WTC11 (cell line): ENCODE results near the gene PGM2. TPM values are rescaled to one million over a fixed set of nuclear protein-coding genes. Genes with fewer than 3 reads are reported as not detected.

Source experiments
- ATAC-seq: fragments of 200-7000 bp; cut with Tn5 transposase; 2 replicates; pipeline ENCODE4 v1.10.0; 2021; ENCODE audit warnings: mild to moderate bottlenecking, moderate library complexity
- CTCF ChIA-PET: fragments of 300-600 bp; sonication (Branson Sonifier 250); formaldehyde crosslinking; loops from one replicate; lab custom pipeline; 2021; ENCODE audit warnings: antibody characterized with exemption; lab: Charles Lee
- POLR2A ChIA-PET: fragments of 350-600 bp; sonication (Branson Sonifier 250); formaldehyde crosslinking; loops from one replicate; lab custom pipeline; 2021; ENCODE audit warnings: antibody characterized with exemption; lab: Charles Lee
- DNase-seq: peaks from one replicate; pipeline ENCODE4 v3.0.0; 2021; ENCODE audit warnings: low spot score
- H3K27ac Mint-ChIP-seq: 2 replicates; pipeline ENCODE4 v1.8.0; 2021; ENCODE audit warnings: mixed read lengths
- H3K27me3 Mint-ChIP-seq: 2 replicates; pipeline ENCODE4 v1.8.0; 2021; ENCODE audit warnings: low read depth, mild to moderate bottlenecking, moderate library complexity, mixed read lengths
- H3K36me3 Mint-ChIP-seq: 2 replicates; pipeline ENCODE4 v1.8.0; 2021; ENCODE audit warnings: mixed read lengths
- H3K4me1 Mint-ChIP-seq: 2 replicates; pipeline ENCODE4 v1.8.0; 2022; ENCODE audit warnings: mixed read lengths
- H3K4me3 Mint-ChIP-seq: 2 replicates; pipeline ENCODE4 v1.8.0; 2021; ENCODE audit warnings: mild to moderate bottlenecking, moderate library complexity, mixed read lengths
- H3K9me3 Mint-ChIP-seq: 2 replicates; pipeline ENCODE4 v1.8.0; 2021; ENCODE audit warnings: mixed read lengths
- ATF1 ChIP-seq: sonication (generic); formaldehyde crosslinking; IDR thresholded peaks from 2 replicates; pipeline ENCODE4 v1.8.1; 2023; ENCODE audit warnings: mild to moderate bottlenecking, moderate library complexity, missing genetic modification reagents
- FOXP1 ChIP-seq: sonication (generic); formaldehyde crosslinking; IDR thresholded peaks from 2 replicates; pipeline ENCODE4 v1.8.0; 2022; ENCODE audit warnings: missing genetic modification reagents, mild to moderate bottlenecking, moderate library complexity, borderline replicate concordance
- JAZF1 ChIP-seq: fragments of 250-450 bp; sonication (Bioruptor Pico); IDR thresholded peaks from 2 replicates; pipeline ENCODE4 v1.9.0; 2021; ENCODE audit warnings: moderate library complexity, mild to moderate bottlenecking, inconsistent platforms
- JUN ChIP-seq: sonication (generic); formaldehyde crosslinking; IDR thresholded peaks from 2 replicates; pipeline ENCODE4 v1.8.0; 2023; ENCODE audit warnings: mild to moderate bottlenecking, missing genetic modification reagents
- MXD4 ChIP-seq: fragments of 250-450 bp; sonication (Bioruptor Pico); IDR thresholded peaks from 2 replicates; pipeline ENCODE4 v1.8.0; 2021; ENCODE audit warnings: mild to moderate bottlenecking, moderate library complexity, borderline replicate concordance
- MYBL2 ChIP-seq: sonication (generic); formaldehyde crosslinking; IDR thresholded peaks from 2 replicates; pipeline ENCODE4 v1.8.1; 2023; ENCODE audit warnings: mild to moderate bottlenecking, moderate library complexity, missing genetic modification reagents
- SOX15 ChIP-seq: fragments of 250-450 bp; sonication (Bioruptor Pico); IDR thresholded peaks from 2 replicates; pipeline ENCODE4 v1.9.0; 2021; ENCODE audit warnings: mild to moderate bottlenecking
- ZNF416 ChIP-seq: fragments of 250-450 bp; sonication (Bioruptor Pico); IDR thresholded peaks from 2 replicates; pipeline ENCODE4 v1.9.0; 2021; ENCODE audit warnings: mild to moderate bottlenecking, inconsistent platforms
- total RNA-seq: library from RNA; stranded (reverse); gene quantifications from 3 replicates; pipeline ENCODE4 v1.2.3, GENCODE V29; 2021
- TF ChIP-seq, protein P1 (sequence below): sonication (generic); formaldehyde crosslinking; IDR thresholded peaks from 2 replicates; pipeline ENCODE4 v1.8.1; 2022; ENCODE audit warnings: mild to moderate bottlenecking, moderate library complexity, missing genetic modification reagents
- TF ChIP-seq, protein P2 (sequence below): sonication (generic); formaldehyde crosslinking; IDR thresholded peaks from 2 replicates; pipeline ENCODE4 v1.8.1; 2023; ENCODE audit warnings: mild to moderate bottlenecking, missing genetic modification reagents
- TF ChIP-seq, protein P3 (sequence below): fragments of 250-450 bp; sonication (Bioruptor Pico); IDR thresholded peaks from 2 replicates; pipeline ENCODE4 v2.1.2; 2022; ENCODE audit warnings: mild to moderate bottlenecking, moderate library complexity
- TF ChIP-seq, protein P4 (sequence below): fragments of 250-450 bp; sonication (Bioruptor Pico); IDR thresholded peaks from 2 replicates; pipeline ENCODE4 v1.9.0; 2021; ENCODE audit warnings: mild to moderate bottlenecking, borderline replicate concordance
- TF ChIP-seq, protein P5 (sequence below): fragments of 200-600 bp; IDR thresholded peaks from 2 replicates; pipeline ENCODE4 v1.8.0; 2022; ENCODE audit warnings: antibody characterized with exemption
- TF ChIP-seq, protein P6 (sequence below): sonication (generic); formaldehyde crosslinking; IDR thresholded peaks from 2 replicates; pipeline ENCODE4 v1.8.1; 2022; ENCODE audit warnings: mild to moderate bottlenecking, missing genetic modification reagents, moderate library complexity, borderline replicate concordance

The PGM2 gene
- total RNA-seq, 1 experiment from 2014 or later = 31.4 TPM

DNA sequence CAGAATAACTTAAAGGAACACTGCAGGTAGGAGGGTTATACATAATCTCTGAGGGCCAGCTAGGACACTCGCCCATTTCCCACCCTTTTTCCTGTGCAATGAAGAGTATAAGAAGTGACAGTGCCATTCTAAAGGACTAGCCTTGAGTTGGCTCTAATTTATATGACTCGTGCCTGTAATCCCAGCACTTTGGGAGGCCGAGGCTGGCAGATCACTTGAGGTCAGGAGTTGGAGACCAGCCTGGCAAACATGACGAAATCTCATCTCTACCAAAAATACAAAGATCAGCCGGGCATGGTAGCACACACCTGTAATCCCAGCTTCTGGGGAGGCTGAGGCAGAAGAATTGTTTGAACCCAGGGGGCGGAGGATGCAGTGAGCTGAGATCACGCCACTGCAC is 68.8 kb downstream of the PGM2 start:
- no peak for ATAC-seq
- ChIA-PET CTCF (no interaction called here), POLR2A (no interaction called here)
- no peak overlapping the region for H3K27ac Mint-ChIP-seq
- H3K4me3 Mint-ChIP-seq = no peak overlapping the region
- H3K36me3 Mint-ChIP-seq = no peaks in the 10 kb centered on the region
- TF ChIP-seq ATF1 (CRISPR knock-in tag) (no peak), MYBL2 (CRISPR knock-in tag) (no peak), JUN (CRISPR knock-in tag) (no peak), ZNF416 (CRISPR knock-in tag) (no peak), SOX15 (CRISPR knock-in tag) (no peak), FOXP1 (CRISPR knock-in tag) (no peak), JAZF1 (no peak), MXD4 (no peak)
- TF ChIP-seq, protein P1, sequence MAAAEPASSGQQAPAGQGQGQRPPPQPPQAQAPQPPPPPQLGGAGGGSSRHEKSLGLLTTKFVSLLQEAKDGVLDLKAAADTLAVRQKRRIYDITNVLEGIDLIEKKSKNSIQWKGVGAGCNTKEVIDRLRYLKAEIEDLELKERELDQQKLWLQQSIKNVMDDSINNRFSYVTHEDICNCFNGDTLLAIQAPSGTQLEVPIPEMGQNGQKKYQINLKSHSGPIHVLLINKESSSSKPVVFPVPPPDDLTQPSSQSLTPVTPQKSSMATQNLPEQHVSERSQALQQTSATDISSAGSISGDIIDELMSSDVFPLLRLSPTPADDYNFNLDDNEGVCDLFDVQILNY (CRISPR knock-in tag) = no peak
- TF ChIP-seq, protein P2, sequence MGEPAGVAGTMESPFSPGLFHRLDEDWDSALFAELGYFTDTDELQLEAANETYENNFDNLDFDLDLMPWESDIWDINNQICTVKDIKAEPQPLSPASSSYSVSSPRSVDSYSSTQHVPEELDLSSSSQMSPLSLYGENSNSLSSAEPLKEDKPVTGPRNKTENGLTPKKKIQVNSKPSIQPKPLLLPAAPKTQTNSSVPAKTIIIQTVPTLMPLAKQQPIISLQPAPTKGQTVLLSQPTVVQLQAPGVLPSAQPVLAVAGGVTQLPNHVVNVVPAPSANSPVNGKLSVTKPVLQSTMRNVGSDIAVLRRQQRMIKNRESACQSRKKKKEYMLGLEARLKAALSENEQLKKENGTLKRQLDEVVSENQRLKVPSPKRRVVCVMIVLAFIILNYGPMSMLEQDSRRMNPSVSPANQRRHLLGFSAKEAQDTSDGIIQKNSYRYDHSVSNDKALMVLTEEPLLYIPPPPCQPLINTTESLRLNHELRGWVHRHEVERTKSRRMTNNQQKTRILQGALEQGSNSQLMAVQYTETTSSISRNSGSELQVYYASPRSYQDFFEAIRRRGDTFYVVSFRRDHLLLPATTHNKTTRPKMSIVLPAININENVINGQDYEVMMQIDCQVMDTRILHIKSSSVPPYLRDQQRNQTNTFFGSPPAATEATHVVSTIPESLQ (CRISPR knock-in tag) = no peak
- TF ChIP-seq, protein P3, sequence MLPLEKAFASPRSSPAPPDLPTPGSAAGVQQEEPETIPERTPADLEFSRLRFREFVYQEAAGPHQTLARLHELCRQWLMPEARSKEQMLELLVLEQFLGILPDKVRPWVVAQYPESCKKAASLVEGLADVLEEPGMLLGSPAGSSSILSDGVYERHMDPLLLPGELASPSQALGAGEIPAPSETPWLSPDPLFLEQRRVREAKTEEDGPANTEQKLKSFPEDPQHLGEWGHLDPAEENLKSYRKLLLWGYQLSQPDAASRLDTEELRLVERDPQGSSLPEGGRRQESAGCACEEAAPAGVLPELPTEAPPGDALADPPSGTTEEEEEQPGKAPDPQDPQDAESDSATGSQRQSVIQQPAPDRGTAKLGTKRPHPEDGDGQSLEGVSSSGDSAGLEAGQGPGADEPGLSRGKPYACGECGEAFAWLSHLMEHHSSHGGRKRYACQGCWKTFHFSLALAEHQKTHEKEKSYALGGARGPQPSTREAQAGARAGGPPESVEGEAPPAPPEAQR (CRISPR knock-in tag) = no peak
- TF ChIP-seq, protein P4, sequence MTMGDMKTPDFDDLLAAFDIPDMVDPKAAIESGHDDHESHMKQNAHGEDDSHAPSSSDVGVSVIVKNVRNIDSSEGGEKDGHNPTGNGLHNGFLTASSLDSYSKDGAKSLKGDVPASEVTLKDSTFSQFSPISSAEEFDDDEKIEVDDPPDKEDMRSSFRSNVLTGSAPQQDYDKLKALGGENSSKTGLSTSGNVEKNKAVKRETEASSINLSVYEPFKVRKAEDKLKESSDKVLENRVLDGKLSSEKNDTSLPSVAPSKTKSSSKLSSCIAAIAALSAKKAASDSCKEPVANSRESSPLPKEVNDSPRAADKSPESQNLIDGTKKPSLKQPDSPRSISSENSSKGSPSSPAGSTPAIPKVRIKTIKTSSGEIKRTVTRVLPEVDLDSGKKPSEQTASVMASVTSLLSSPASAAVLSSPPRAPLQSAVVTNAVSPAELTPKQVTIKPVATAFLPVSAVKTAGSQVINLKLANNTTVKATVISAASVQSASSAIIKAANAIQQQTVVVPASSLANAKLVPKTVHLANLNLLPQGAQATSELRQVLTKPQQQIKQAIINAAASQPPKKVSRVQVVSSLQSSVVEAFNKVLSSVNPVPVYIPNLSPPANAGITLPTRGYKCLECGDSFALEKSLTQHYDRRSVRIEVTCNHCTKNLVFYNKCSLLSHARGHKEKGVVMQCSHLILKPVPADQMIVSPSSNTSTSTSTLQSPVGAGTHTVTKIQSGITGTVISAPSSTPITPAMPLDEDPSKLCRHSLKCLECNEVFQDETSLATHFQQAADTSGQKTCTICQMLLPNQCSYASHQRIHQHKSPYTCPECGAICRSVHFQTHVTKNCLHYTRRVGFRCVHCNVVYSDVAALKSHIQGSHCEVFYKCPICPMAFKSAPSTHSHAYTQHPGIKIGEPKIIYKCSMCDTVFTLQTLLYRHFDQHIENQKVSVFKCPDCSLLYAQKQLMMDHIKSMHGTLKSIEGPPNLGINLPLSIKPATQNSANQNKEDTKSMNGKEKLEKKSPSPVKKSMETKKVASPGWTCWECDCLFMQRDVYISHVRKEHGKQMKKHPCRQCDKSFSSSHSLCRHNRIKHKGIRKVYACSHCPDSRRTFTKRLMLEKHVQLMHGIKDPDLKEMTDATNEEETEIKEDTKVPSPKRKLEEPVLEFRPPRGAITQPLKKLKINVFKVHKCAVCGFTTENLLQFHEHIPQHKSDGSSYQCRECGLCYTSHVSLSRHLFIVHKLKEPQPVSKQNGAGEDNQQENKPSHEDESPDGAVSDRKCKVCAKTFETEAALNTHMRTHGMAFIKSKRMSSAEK (CRISPR knock-in tag) = no peak
- TF ChIP-seq, protein P5, sequence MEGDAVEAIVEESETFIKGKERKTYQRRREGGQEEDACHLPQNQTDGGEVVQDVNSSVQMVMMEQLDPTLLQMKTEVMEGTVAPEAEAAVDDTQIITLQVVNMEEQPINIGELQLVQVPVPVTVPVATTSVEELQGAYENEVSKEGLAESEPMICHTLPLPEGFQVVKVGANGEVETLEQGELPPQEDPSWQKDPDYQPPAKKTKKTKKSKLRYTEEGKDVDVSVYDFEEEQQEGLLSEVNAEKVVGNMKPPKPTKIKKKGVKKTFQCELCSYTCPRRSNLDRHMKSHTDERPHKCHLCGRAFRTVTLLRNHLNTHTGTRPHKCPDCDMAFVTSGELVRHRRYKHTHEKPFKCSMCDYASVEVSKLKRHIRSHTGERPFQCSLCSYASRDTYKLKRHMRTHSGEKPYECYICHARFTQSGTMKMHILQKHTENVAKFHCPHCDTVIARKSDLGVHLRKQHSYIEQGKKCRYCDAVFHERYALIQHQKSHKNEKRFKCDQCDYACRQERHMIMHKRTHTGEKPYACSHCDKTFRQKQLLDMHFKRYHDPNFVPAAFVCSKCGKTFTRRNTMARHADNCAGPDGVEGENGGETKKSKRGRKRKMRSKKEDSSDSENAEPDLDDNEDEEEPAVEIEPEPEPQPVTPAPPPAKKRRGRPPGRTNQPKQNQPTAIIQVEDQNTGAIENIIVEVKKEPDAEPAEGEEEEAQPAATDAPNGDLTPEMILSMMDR = no peak
- TF ChIP-seq, protein P6, sequence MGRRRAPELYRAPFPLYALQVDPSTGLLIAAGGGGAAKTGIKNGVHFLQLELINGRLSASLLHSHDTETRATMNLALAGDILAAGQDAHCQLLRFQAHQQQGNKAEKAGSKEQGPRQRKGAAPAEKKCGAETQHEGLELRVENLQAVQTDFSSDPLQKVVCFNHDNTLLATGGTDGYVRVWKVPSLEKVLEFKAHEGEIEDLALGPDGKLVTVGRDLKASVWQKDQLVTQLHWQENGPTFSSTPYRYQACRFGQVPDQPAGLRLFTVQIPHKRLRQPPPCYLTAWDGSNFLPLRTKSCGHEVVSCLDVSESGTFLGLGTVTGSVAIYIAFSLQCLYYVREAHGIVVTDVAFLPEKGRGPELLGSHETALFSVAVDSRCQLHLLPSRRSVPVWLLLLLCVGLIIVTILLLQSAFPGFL (CRISPR knock-in tag) = no peak
- TF ChIP-seq, all 79 proteins: peak for 0
- H3K4me1 Mint-ChIP-seq = peaks cover 17% of the 10 kb centered on the region
- H3K9me3 Mint-ChIP-seq = no peaks in the 10 kb centered on the region
- no peak for DNase-seq
- H3K27me3 Mint-ChIP-seq = peaks cover 21% of the 10 kb centered on the region
